Superior temporal gyrus (tissue), 1 donor: ENCODE measurements around the gene TNFRSF18.
"Not testable (repeated sequence)": the region's sequence is repeated elsewhere in the genome, so short reads cannot be mapped to it uniquely, and the experiment has no call there.

Experiments
- DNase-seq: peaks from one replicate; pipeline ENCODE4 v3.0.0-alpha.2; 2016; ENCODE audit errors: extremely low spot score

The TNFRSF18 gene, protein sequence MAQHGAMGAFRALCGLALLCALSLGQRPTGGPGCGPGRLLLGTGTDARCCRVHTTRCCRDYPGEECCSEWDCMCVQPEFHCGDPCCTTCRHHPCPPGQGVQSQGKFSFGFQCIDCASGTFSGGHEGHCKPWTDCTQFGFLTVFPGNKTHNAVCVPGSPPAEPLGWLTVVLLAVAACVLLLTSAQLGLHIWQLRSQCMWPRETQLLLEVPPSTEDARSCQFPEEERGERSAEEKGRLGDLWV

DNA sequence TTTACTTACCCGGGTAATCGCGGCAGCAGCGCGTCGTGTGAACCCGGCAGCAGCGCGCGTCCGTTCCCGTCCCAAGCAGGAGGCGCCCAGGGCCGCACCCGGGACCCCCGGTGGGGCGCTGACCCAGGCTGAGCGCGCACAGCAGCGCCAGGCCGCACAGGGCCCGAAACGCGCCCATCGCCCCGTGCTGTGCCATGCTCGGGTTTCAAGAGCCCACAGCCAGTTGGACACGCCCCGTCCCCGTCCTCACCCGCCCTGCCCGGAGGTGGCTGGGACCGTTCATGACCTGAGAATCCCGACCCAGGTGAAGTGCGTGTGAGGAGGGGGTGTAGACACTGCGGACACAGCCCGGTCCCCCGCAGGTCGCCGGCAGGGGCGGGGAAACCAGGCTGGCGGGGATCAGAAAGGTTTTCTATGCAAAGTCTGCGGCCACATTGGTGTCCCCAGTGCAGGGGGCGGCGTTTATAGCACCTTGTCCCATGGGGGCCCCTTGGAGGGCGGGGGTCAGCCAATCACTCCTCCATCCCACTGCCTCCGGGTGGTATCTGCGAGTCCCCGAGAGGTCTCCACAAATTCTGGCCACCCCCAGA lies at the start of gene TNFRSF18:
Gene TNFRSF18, minus strand, starts transcription at position 217 of the 590 bp plus-strand sequence. Its CDS starts 21 bp downstream, at position 196.
- no peak for DNase-seq

DNA sequence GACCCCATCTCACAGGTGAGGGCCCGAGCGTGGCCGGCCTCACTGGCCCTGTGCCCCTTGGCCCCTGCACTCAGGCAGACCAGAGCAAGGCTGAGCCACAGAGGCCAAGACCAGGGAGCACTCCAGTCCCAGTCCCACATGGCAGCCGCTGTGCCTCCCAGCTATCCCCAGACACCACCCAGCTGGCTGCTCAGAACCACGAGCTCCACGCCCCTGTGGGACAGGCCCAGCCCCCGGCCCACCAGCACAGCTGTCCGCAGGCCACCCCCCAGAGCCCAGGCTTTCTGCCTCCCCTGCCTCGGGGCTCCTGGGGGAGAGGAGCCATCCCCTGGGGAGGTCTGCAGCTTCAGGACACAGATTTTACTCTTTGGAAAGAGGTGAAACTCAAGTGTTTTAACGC lies 49.2 kb upstream of the TNFRSF18 start:
- no peak for DNase-seq

DNA sequence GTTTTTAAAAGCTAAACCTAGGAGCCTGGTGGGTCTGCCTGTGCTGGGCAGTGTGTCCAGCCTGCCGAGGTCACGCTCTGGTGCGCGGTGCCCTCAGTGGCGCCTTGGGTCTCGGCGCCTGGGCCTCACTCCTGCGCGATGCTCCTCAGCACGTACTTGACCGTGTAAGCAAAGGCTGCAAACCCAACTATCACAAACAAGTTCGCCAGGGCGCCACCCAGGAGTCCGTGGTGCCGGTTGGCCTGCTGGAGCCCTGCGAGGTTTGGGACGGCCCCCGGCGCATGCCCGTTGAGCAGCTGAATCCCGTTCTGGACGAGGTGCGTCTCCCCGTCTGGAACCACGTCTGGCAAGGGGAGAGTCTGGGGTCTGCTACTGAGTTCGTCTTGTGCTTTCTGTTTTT lies 48.7 kb upstream of the TNFRSF18 start:
- no peak for DNase-seq

DNA sequence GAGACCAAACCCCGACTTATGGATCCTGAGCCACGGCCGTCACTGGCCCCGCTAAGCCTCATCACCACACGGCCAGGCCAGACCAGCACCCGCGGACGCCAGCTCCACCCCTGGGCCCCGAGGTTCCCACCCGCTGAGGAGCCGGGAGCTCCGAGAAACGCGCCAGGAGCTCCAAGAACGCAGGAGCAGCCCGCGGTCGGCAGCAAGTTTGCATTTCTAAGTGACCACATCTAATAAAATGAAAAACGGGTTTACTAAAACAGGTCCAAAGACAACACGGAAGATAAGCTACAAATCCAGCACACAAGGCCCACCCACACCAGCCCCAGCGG lies 48.2 kb upstream of the TNFRSF18 start:
- DNase-seq: no peak

DNA sequence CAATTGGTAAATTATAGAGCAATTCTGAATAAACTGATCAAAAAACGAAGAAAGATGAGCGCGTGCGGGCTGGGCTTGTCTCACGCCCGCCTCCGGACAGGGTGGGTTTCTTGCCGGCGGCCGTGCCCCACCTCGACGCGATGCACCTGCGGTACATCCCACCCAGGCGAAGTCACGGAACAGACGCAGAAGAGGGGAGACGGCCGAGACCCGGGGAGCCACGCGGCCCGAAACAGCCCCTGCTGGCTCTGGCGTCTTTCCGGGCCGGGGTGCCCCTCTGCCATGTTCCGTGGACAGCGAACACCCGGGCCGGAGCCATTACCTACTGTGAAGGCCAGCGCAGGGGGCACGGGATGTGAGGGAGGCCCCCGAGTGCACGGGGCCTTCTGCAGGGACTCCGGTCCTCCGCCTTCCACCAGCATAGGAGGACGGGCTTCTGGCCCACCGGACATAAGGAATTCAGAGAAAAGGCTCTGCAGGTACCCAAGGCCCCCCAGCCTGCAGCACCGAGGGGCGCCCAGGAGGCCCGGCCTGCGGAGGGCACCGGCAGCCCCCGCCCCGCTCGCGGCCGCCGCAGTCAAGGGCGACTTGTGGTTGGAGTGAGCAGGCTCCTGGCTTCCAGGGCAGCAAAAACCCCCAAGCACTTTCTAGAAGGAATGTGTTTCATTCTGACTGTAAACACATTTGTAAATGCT lies 47.7 kb upstream of the TNFRSF18 start:
- DNase-seq: no peak

DNA sequence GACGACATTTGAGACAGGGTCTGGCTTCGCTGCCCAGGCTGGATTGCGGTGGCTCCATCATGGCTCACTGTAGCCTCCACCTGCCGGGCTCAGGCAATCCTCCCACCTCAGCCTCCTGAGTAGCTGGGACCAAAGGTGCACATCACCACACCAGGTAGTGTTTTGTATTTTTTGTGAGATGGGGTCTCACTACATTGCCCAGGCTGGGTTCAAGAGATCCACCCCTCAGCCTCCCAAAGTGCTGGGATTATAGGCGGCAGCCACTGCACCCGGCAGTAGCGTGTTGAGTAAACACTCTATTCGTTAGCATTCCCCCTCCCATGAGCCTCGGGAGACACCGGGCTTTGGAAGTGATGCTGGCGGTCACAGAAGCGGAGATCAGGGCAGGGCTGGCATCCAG lies 46.9 kb upstream of the TNFRSF18 start:
- DNase-seq: no peak

DNA sequence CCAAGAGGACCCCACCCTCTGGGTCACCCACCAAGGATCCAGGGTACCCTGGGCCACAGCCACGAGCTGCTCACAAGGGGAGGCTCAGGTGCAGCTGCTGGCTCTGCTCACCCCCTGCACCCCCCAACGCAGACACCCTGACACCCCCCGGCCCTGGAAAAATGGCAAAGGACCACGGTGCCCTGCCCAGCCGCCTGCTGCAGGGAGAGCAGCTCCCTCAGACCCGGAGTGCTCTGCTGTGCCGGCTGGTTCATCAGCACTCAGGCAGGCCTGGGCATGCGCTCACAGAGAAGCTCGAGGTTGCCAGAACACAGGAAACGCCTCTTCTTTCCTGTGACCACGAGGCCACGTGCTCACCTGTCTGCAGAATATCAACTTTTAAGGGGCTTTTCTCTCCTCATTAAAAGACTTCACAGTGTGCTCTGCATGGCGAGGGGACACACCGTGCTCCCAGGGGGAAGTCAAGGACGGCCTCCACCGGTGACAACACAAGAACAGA lies 44.4 kb upstream of the TNFRSF18 start:
- no peak for DNase-seq

DNA sequence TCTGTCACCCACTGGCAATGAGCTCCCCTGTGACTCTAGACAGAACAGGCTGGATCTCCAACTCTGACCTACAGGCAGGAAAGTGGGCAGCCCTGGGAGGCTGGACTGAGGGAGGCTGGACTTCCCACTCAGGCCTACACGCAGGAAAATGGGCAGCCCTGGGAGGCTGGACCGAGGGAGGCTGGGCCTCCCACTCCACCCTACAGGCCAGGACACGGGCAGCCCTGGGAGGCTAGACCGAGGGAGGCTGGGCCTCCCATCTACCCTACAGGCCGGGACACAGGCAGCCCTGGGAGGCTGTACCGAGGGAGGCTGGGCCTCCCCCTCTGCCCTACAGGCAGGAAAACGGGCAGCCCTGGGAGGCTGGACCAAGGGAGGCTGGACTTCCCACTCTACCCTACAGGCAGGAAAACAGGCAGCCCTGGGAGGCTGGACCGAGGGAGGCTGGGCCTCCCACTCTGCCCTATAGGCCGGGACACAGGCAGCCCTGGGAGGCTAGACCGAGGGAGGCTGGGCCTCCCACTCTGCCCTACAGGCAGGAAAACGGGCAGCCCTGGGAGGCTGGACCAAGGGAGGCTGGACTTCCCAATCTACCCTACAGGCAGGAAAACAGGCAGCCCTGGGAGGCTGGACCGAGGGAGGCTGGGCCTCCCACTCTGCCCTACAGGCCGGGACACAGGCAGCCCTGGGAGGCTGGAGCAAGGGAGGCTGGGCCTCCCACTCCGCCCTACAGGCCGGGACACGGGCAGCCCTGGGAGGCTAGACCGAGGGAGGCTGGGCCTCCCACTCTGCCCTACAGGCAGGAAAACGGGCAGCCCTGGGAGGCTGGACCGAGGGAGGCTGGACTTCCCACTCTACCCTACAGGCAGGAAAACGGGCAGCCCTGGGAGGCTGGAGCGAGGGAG lies 41.9 kb upstream of the TNFRSF18 start:
- DNase-seq: not testable (repeated sequence)

DNA sequence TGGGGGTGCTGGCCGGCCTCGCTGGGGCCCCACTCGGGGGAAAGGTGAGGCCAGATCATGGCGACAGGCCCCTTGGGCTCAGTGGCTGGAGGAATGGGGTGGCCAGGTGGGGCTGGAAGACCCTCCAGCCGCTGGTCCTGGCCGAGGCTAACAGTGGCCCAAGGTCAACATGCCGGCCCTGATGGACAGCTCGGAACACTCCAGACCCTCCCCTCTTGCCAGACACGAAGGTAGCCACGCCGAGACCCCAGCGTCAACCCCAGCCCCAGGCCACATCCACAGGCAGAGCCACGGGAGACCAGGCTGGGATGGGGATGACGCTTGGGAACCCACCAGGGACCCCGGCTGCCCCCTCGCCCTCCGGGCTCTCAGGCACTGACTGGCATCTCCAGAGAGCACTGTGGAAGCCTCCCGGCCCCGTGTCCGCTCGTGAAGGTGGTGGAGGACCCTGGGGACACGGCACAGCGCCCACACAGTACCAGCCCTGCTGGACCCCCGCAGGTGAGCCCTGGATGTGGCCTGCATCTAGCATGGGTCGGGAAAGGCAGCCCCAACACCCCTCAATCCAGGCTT lies 41.0 kb upstream of the TNFRSF18 start:
- no peak for DNase-seq

DNA sequence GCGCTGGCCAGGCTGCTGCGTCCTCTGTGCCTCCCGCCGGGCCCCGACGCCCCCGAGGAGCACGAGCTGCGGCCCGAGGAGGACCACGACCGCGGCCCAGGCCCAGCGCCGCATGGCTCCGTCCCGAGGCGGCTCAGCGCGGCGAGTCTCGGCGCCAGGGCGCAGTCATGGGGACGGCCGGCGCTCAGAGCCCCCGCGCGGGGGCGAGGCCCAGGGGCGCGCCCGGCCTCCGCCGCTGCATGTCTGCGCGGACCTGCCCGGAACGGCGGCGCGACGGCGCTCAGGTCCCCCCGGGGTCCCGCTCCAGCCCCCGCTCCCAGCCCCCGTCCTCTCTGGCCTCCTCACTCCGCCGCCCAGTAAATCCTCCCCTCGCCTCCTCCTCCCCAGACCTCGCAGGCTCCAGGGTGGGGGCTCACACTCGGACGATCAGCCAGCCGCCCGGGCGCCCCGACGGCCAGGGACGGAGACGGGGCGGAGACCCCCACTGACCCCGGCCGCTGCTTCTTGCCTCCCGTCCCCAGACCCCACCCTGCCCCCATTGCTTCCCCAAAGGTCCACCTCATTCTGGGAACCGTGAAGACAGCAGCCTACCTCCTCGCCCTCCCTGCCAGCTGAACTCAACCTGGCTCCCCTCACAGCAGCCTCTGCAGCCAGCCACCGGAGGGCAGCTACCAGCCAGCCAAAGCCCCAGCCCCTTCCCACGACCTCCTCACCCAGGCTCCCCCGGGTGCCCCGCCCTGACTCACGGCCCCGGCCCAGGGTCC lies 40.4 kb upstream of the TNFRSF18 start, which contains the start of gene C1QTNF12:
Gene C1QTNF12, minus strand, starts transcription at position 146 of the 764 bp plus-strand sequence. Its CDS starts 32 bp downstream, at position 114.
- DNase-seq: no peak

DNA sequence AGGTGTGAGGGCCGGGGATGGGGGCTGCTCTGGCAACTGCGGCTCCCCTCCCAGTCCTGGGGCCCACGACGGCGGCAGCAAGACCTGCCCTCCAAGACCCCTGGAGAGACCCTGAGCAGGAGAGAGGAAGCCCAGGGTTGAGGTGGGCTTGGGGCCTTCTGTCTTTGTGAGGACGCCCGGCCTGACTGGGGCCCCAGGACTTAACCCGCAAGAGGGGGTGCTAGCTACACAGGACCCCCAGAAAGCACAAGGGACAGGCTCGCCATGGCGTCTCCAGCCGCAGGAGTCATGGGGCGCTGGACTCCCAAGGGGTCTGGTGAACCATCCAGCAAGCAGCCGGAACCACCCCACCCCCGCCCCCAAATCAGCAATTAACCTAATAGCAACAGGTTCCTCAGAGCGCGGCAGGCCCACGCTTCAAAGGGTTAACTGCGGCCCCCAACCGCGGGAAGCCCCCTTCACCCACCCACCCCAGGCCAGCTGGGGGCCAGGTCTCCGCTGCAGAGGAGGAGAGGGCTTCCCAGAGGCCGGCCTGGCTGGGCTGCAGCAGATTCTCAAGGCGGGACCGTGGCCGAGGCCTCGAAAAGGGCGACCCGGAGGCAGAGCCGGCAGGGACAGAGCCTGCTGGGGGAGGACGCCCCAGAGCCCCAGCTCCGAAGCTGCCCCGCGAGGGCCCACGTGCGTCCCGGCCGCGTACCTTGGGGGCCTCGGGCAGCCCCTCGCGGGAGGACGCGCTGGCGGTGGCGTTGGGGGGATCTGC lies 39.6 kb upstream of the TNFRSF18 start:
- no peak for DNase-seq

DNA sequence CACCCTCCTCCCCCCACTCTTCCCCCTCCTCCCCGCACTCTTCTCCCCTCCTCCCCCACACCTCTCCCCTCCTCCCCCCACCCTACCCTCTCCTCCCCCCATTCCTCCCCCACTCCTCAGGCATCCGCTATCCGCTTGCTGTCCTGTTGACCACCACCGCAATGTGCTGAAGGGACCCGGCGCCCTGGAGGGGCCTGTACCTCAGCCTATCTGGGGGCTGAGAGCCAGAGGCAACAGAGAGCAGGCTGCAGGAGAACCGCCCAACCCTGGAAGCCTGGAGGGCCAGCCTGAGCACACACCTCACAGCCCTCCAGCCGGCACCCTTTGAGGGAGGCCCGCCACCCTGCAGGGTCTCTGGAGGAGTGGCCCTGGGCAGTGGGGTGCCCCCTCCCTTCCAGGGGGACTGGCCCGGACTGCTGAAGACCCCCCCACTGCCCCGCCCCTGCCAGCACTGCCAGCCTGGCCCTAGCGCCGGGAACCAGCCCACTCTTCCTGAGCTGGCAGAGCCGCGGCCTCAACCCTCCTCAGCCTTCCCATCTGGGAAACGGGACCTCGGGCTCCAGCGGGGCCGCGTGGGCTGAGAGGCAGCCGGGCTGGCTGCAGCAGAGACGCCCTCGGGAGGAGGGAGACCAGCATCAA lies 38.9 kb upstream of the TNFRSF18 start:
- no peak for DNase-seq

DNA sequence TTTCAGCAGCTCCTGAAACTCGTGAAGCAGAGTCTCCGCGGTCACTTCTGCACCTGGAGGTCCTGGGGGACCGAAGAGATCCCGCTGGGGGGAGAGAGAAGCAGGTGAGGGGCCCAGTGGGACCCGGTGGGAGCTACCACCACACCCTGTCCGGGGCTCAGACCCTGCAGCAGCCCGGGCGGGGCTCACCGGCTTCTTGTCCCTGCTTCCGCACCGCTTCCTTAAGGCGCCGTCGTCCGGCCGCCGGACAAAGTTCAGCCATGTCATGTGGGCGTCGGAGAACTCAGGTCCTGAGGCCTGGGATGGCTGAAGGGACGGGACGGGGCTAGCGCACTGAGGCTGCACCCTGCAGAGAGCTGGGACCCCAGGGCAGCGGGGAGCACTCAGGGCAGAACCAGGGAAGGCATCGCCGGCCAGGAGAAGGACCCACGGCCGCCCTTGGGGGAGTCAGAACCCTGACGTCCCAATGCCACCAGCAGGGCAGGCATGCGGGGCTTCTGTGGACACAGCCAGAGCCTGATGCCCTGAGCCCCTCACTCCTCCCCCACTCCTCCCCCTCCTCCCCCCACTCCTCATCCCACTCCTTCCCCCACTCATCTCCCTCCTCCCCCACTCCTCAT lies 37.9 kb upstream of the TNFRSF18 start:
- DNase-seq: no peak

DNA sequence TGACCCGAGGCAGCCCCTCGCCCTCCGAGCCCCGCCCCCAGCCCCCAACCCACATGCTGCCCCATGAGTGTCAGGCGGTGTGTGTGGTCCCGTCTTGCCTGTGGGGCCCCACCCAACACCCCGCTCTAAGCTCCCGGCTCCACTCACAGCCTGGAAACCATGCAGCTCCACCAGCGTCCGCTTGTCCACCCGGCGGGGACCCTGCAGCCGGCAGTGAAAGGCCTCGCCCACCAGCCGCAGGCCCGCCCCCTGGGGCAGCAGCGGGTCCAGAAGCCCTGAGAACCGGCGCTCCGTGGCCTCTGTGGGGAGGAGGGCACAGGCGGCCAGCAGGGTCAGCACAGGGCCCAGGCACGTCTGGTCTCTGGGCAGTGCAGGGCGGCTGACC lies 37.4 kb upstream of the TNFRSF18 start:
- no peak for DNase-seq

DNA sequence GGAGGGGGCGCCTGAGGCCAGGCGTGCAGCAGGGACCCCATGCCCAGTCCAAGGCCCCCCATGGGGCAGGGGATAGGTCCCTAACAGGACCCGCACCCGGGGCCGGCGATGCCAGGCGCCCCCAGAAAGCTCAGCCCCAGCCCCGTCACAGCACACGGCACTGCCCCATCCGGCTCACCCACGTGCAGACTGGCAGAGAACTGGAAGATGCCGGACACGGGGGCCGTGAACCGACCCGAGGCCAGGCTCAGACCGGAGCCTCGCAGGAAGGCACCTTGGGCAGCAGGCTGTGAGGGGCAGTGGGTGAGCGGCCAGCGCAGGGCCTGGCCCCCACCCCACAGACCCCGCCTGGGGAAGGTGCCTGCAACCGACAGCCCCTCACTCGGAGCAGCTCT lies 36.9 kb upstream of the TNFRSF18 start:
- no peak for DNase-seq

DNA sequence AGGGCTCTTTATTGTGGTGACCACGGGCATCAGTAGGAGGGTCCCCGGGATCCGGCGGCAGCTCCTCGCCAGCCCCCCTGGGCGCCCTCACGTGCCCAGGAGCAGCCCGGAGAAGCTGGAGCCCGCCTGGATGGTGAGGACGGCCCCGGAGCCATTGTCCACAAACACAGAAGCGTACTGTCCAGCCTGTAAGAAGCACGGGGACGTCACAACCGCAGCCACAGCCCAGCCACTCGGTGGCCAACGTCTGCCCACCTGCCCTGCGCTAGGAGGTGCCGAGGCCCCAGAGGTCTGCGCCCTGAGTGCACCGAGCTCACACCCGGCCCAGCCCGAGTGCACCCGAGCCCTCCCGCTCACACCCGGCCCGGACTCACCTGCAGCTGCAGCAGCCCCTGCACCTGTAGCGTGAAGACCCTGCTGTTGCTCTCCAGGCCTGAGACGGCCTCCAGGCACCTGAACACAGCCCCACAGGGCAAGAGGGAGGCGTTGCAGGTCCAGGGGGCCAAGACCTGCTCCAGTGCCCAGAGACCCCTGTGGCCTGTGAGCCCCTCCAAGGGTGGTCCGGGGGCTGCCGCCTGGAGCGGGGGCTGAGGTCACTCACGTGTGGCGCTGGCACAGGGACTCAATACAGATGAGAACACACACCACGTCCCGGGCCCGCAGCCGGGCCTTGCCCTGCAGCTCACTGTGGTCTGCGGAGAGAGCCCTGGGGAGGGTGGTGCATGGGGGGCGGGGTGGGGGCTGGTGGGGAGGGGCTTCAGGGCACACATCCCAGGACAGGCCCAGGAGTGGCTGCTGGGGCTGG lies 36.3 kb upstream of the TNFRSF18 start:
- DNase-seq: no peak

DNA sequence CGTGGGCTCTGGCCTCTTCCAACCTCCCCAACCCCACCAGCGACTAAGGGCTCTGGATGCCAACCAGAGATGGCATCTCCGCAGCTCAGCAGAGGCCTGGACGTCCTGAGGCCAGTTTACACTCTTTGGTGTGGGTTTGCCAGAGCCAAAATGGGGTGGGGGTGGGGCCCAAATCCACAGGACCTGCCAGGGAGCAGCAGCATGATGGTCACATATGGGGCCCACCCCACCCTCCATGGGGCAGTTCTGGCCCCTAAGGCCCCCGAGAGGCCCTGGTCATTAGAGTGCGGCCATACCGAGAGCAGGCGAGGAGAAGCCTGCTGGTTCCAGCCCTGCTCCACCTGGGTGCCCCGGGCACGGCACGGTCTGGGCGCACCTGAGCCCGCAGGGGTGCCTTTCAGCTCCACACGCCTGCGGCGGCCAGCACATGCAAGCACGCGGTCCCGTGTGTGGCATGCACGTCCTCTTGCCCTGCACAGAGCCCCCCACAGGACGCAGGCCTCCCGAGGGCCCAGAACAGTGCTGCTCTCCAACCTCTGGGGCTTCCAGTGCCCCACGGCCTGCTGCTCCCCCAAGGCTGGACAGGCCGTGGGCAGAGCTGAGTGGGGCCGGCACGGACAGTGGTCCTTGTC lies 35.3 kb upstream of the TNFRSF18 start:
- DNase-seq: no peak
